Colonic mucosa (tissue), 4 donors: Measurements from ENCODE around the gene CTNND2. TPM values are rescaled to one million over a fixed set of nuclear protein-coding genes. Genes with fewer than 3 reads are reported as not detected.

ENCODE experiments used
- DNase-seq: peaks from one replicate; pipeline ENCODE4 v3.0.0-alpha.2; 2020
- H3K27ac ChIP-seq: fragments of 200-600 bp; one replicate; pipeline ENCODE4 v1.8.0; 2021
- H3K27me3 ChIP-seq: fragments of 200-600 bp; one replicate; pipeline ENCODE4 v1.8.0; 2021
- H3K36me3 ChIP-seq: fragments of 200-600 bp; one replicate; pipeline ENCODE4 v1.8.0; 2021
- H3K4me1 ChIP-seq: fragments of 200-600 bp; one replicate; pipeline ENCODE4 v1.8.0; 2021; ENCODE audit warnings: mild to moderate bottlenecking
- H3K4me3 ChIP-seq: fragments of 200-600 bp; one replicate; pipeline ENCODE4 v1.8.0; 2021
- H3K9ac ChIP-seq, 2 donors: one replicate each; pipeline ENCODE4 v1.7.0; 2013; ENCODE audit warnings: control low read depth in 2 of 2, low read depth in 2 of 2, low read length in 2 of 2
- H3K9me3 ChIP-seq: fragments of 200-600 bp; one replicate; pipeline ENCODE4 v1.8.0; 2021
- intact Hi-C: fragments of 100-400 bp; cut with DNase I; formaldehyde crosslinking; loops from one replicate; pipeline ENCODE4 v1.14.1; 2022
- total RNA-seq, 2 donors: library from RNA; stranded (reverse); fragmentation: NEBNext Ultra II Directional in 1 of 2; extraction: Animal tissue kit (Norgen Biotek cat#: 25700) in 1 of 2; gene quantifications; one replicate each; pipeline ENCODE4 v1.2.1, GENCODE V29; 2021
- TF ChIP-seq, protein P1 (sequence below): fragments of 200-600 bp; IDR thresholded peaks from one replicate; pipeline ENCODE4 v1.8.0; 2022; ENCODE audit warnings: antibody characterized with exemption, mild to moderate bottlenecking
- donor health status: healthy.
- donor health status: DM: no; HTN: no; CAD: no.
- donor health status: DM: no; HTN: no; CAD: no.

The CTNND2 gene
- total RNA-seq, 2 donors from 2014 or later: 1.1 TPM

DNA sequence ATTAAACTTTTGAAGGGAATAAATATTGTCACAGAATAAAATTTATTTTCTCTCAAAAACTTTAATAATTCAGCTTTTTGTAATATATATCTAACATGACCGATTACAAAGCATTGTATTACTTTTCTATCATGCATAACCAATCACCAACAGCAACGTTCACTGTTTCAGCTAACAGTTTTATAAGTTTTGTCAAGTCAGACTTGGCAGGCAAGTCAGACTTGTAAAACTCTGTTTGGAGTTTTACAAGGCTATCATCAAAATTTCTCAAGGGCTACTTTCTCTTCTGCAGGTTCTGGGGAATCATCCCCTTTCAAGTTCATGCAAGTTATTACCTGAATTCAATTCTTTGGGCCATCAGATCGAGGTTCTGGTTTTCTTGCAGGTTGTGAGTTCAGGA is 347.2 kb downstream of the CTNND2 start:
- Histone ChIP-seq H3K36me3 (no peaks in the 10 kb centered on the region), H3K9ac (no peak overlapping the region), H3K9me3 (no peaks in the 10 kb centered on the region), H3K27me3 (no peaks in the 10 kb centered on the region), H3K4me3 (no peak overlapping the region), H3K4me1 (no peaks in the 10 kb centered on the region), H3K27ac (no peak overlapping the region)
- intact Hi-C loops: no loop called here
- TF ChIP-seq, protein P1, sequence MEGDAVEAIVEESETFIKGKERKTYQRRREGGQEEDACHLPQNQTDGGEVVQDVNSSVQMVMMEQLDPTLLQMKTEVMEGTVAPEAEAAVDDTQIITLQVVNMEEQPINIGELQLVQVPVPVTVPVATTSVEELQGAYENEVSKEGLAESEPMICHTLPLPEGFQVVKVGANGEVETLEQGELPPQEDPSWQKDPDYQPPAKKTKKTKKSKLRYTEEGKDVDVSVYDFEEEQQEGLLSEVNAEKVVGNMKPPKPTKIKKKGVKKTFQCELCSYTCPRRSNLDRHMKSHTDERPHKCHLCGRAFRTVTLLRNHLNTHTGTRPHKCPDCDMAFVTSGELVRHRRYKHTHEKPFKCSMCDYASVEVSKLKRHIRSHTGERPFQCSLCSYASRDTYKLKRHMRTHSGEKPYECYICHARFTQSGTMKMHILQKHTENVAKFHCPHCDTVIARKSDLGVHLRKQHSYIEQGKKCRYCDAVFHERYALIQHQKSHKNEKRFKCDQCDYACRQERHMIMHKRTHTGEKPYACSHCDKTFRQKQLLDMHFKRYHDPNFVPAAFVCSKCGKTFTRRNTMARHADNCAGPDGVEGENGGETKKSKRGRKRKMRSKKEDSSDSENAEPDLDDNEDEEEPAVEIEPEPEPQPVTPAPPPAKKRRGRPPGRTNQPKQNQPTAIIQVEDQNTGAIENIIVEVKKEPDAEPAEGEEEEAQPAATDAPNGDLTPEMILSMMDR: no peak
- no peak for DNase-seq

DNA sequence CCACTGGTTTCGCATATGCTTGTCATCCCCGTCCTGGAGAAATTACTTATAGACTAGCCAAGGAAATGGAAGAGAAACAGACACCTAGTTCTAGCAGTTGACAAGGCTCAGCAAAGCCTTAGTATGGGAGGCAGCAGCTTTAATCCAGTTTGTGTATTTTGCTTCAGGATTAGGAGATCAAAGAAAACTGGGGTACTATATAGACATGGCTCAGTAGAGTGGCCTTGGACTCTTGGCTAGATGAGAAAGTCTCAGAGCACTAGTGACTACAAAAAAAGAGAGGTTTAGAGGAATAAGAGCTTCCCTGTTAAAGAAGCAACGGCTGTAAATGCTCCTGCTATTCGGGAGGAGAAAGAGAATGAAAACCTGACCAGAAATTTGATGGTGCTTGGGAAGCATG is 349.1 kb downstream of the CTNND2 start:
- H3K9me3 ChIP-seq: no peaks in the 10 kb centered on the region
- DNase-seq: no peak
- H3K36me3 ChIP-seq: no peaks in the 10 kb centered on the region
- TF ChIP-seq, protein P1: no peak
- intact Hi-C loops: no loop called here
- no peak overlapping the region for H3K27ac ChIP-seq
- H3K4me3 ChIP-seq: no peak overlapping the region
- no peak overlapping the region for H3K9ac ChIP-seq
- no peaks in the 10 kb centered on the region for H3K27me3 ChIP-seq
- no peaks in the 10 kb centered on the region for H3K4me1 ChIP-seq

DNA sequence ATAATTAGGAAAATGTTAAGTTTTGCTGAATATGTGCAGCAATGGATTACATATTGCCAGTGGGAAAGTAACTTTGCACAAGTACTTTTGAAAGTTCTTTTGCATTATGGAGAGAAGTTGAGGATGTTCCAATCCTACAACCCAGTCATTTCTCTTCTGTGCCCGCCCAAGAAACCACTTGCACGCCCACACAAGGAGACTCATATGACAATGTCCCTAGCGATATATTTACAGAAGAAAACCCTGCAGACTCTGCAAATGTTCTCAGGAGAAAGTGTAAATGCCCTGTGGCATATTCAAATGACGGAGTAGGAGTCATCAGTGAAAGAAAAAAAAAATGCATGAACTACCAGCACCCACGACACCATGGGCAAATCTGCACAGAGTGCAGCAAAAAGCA is 356.5 kb downstream of the CTNND2 start:
- no peaks in the 10 kb centered on the region for H3K9me3 ChIP-seq
- no peaks in the 10 kb centered on the region for H3K36me3 ChIP-seq
- H3K27ac ChIP-seq: no peak overlapping the region
- no peak overlapping the region for H3K4me3 ChIP-seq
- H3K27me3 ChIP-seq: no peaks in the 10 kb centered on the region
- H3K9ac ChIP-seq: no peak overlapping the region
- H3K4me1 ChIP-seq: no peaks in the 10 kb centered on the region
- intact Hi-C loops: no loop called here
- DNase-seq: no peak
- TF ChIP-seq, protein P1: no peak

DNA sequence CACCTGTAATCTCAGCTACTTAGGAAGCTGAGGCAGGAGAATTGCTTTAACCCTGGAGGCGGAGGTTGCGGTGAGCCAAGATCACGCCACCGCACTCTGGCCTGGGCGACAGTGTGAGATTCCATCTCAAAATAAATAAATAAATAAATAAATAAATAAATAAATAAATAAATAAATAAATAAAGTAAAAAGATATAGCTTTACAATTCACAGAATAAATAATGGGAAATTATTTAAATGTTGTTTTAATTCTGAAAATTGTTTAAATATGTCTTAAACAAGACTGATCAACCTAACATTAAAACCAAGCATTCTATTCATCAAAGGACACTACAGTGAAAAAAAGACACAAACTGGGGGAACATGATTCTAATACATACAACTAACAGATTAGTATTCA is 357.1 kb downstream of the CTNND2 start:
- intact Hi-C loops: no loop called here
- Histone ChIP-seq H3K27me3 (no peaks in the 10 kb centered on the region), H3K27ac (no peak overlapping the region), H3K4me1 (no peaks in the 10 kb centered on the region), H3K9me3 (no peaks in the 10 kb centered on the region), H3K9ac (no peak overlapping the region), H3K36me3 (no peaks in the 10 kb centered on the region), H3K4me3 (no peak overlapping the region)
- TF ChIP-seq, protein P1: no peak
- no peak for DNase-seq

DNA sequence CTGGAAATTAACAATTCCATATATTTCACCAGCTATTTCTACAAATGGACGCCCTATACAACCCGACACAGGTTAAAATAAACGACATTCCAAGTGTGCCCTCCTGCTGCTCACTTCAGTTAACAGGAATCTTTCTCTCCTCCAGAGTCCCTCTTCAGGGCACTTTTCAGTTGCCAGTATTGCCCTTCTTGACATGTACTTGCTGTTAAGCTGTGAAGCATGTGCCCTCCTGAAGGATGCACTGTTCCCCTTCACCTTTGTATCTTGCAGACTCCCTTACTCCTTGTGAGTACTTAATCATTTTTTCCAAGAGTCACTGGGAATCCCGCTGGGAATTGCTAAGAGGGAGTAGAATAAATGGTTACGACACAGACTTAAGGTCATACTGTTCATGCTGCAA is 364.1 kb downstream of the CTNND2 start:
- Histone ChIP-seq H3K4me3 (no peak overlapping the region), H3K9ac (no peak overlapping the region), H3K27ac (no peak overlapping the region), H3K36me3 (no peaks in the 10 kb centered on the region), H3K4me1 (no peaks in the 10 kb centered on the region), H3K27me3 (no peaks in the 10 kb centered on the region), H3K9me3 (no peaks in the 10 kb centered on the region)
- intact Hi-C loops: no loop called here
- DNase-seq: no peak
- TF ChIP-seq, protein P1: no peak
